Stimulated activated CD8-positive, alpha-beta memory T cell treated with anti-CD3 and anti-CD28 coated beads, Interleukin-12 subunit alpha, Interleukin-12 subunit beta, amount 100 ng/mL, for 4 hours (primary cell): ENCODE data around the gene PDE4B.

Source experiments
- DNase-seq: peaks from one replicate; pipeline ENCODE4 v3.0.0-alpha.2; 2020; ENCODE audit warnings: low read depth

The PDE4B gene

GRCh38 chr1:65792669-65793358 lies at the start of gene PDE4B:
Gene PDE4B (plus strand): TSS chr1:65792895.
- DNase-seq: no peak

DNA sequence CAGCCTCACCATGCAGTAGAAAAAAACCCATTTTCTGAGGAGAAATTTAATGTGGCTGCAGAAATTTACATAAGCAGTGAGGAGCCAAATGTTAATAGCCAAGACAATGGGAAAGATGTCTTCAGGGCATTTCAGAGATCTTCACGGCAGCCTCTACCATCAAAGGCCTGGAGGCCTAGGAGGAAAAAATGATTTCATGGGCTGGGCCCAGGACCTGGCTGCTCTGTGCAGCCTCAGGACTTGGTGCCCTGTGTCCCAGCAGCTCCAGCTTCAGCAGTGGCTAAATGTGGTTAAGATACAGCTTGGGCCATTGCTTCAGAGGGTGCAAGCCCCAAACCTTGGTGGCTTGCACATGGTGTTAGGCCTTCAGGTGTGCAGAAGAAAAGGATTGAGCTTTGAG lies 48.0 kb upstream of the PDE4B start:
- no peak for DNase-seq

DNA sequence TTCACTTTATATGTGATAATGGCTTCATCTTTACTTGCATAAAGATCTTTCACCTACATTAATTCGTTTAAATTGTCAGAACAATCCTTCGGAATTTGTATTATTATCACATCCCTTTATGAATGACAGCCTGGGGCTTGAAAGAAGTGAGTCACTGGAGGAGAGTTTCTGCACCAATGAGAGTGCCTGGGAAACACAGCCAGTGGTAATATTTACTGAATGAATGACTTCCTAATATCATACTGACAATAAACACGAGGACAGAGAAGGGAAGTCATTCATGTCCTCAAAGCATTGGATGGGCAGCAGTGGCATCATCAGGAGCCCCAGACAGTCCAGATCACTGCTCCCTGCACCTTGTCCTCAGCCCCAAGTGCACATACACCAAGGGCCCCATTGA lies 40.7 kb upstream of the PDE4B start:
- no peak for DNase-seq

GRCh38 chr1:65756616-65757015 lies 36.1 kb upstream of the PDE4B start:
- no peak for DNase-seq

- DNase-seq: no peak
Observed at GRCh38 chr1:65757531-65757930, 35.2 kb upstream of the PDE4B start.

- DNase-seq: no peak
Observed at GRCh38 chr1:65758128-65758527, 34.6 kb upstream of the PDE4B start.

DNA sequence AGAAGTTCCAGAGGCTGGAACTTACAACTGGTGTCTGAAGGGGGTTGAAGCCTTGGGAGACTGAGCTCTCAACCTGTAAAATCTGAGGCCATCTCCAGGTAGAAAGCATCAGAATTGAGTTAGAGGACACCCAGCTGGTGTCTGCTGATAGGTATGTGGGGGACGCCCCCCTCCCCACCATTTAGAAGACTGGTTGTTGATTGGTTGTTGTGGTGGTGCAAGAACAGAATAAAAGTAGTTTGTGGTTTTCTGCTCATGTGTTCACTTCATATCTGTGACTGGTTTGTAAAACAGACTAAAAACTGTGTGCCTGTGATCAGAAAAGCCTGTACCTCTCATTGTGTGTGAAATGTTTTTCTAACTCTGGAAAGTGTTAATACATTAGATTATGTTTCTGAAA lies 33.2 kb upstream of the PDE4B start:
- no peak for DNase-seq

DNA sequence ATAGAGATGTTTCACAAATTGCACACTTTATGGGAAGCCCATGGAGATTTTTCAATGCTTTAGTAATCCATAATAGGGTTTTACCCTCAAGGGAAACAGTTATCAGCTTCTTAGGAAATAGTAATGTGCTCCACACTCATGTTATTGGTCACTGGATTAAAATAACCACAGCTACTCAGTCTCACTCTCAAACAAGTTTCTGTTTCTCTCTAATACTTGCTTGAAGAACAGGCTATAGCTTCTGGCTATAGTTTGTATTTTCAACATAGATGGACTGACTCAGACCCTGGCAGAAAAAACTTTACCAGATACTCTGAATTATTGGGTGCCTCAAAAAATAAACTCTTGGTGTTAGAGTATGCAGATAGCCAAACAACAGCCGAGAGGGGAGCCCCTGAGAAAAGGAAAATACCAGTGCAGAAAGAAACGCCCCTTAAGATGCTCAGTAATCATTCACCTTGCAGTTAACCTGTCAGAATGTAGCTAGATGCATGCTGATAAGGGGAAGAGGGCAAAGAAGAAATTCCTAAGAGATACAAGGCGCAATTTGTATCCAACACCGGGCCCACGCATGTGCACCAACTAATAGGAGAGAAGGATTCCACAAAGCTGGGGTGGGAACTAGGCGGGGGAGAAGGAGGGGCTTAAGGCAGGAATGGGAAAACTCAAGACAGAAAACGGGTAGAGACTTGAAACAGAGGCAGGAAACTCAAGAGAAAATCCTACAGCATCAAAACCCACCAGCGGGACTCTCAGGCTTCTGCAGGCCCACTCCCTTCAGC lies 30.4 kb upstream of the PDE4B start:
- no peak for DNase-seq

GRCh38 chr1:65764052-65764451 lies 28.6 kb upstream of the PDE4B start:
- no peak for DNase-seq

GRCh38 chr1:65765631-65766030 lies 27.1 kb upstream of the PDE4B start:
- no peak for DNase-seq

- DNase-seq: no peak
Observed at GRCh38 chr1:65769636-65770035, 23.1 kb upstream of the PDE4B start.

DNA sequence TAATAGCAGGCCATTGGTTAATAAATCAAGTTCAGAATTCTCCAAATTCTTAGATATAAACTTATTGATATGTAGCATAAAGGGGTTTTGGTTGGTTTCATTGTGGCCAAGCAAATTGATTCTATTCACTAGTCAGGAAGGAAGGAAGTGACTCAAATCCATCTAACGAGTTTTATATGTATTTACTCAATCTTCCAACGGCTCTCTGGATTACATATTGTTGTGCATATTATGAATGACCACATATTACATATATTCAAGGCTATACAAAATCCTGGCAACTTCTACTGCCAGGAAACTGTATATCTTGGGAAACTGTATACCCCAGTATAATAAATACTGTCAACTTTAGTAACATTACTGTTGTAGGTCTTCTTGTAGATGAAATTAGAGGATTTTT lies 20.1 kb upstream of the PDE4B start:
- no peak for DNase-seq

DNA sequence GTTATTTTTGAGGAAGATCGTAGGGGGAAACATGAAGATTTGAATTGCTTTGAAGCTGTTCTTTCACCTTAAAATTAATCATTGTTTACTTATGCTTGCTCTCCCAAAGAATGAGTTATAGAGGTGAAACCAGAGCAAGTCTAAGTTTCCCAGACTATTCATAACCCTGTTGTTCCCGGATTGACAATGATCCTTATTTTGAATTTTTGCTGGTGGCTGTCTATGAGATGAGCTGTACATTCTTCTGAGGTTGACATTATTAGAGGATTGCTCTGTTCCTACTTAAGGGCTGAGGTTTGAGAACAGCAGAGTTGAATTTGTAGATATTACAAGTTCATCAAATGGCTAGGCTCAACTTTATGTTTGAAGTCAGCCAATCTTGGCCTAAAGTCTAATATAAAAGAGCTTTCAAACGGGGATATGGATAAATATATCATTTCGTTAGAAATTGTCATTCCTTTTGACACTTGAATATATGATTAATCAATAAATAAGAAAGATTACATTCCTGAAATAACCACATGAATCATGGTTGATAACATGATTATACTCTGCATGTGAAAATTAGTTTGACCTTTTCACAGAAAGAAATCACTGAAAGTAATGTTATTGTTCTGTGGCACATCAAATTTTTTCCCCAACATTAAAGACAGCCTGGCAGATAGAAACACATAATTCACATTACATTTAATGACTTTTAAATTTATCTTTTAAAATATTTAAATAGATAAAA lies 19.1 kb upstream of the PDE4B start:
- no peak for DNase-seq

- no peak for DNase-seq
Observed at GRCh38 chr1:65788762-65789161, 3.9 kb upstream of the PDE4B start.

DNA sequence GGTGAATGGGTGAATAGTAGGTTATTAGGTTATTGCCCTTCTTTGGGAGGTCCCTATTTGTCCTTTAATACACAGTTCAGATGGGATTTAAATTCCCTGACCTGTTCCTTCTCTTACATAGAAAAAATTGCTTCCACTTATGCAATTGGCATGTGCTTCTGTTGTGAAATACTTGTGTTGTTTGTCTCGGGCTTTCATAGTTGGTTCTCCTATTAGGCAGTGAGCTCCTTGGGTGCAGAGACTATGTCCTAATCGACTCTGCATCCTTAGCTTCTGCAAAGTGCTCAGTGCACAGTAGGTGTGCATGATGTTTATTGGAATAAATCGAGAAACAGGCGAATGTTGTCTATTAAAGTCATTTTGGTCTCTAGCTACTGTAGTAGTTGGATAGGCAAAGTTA lies 1.3 kb upstream of the PDE4B start:
- DNase-seq: no peak

- DNase-seq: no peak
Observed at GRCh38 chr1:65791801-65792668, 660 bp upstream of the PDE4B start.

- DNase-seq: no peak
Observed at GRCh38 chr1:65793359-65793732, 651 bp downstream of the PDE4B start.

GRCh38 chr1:65795311-65795710 lies 2.6 kb downstream of the PDE4B start:
- DNase-seq: no peak

GRCh38 chr1:65799601-65800000 lies 6.9 kb downstream of the PDE4B start:
- no peak for DNase-seq

DNA sequence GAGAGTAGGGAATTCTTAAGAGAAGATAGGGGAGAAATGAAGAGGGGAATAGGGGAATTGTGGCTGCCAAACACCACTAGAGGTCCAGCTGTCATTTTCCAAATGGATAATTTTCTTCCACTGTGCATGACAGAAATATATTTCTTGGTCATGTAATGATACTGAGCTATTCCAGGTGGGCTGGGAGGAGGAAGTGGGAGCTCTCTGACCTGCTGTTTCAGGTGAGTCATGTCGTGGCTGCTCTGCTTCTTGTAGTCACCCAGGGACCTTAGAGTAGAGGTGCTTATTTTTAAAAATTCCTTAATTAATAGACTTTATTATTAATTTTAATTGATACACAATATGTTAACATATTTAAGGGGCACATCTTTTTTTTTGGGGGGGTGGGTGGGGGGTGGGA lies 11.9 kb downstream of the PDE4B start:
- no peak for DNase-seq

- no peak for DNase-seq
Observed at GRCh38 chr1:65812065-65812464, 19.4 kb downstream of the PDE4B start.

DNA sequence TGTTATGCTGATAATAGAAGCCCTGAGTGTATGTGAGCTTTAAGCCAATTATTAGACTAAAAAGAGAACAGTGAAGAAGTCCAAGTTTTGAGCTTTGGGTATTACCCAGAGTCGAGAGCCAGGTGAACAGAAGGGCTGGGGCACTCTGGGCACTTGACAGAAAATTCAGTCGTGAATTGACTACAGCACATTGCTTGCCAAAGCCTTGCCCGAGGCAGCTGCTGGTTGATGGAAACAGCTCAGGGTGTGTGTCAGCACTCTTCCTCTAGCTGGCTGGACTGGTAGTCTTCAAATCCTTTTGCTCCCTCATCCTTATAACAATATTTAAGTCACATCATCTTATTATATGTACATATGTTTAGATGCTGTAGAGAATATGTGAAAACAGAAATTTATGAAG lies 21.3 kb downstream of the PDE4B start:
- DNase-seq: no peak
